RWPE2 (cell line): Measurements from ENCODE around the gene AK1.

Experiments
- ATAC-seq: fragments of 200-7000 bp; cut with Tn5 transposase; 3 replicates; pipeline ENCODE4 v1.9.1; 2021; ENCODE audit warnings: low read depth
- DNase-seq: peaks from one replicate; pipeline ENCODE4 v3.0.0-alpha.2; 2020; ENCODE audit warnings: low spot score
- H3K27ac ChIP-seq: fragments of 450-650 bp; 2 replicates; pipeline ENCODE4 v1.5.1; 2017; ENCODE audit warnings: mild to moderate bottlenecking; ENCODE audit not compliant: poor library complexity, severe bottlenecking
- H3K27me3 ChIP-seq: fragments of 250-450 bp; sonication (Bioruptor Pico); 2 replicates; pipeline ENCODE4 v1.5.1; 2021; ENCODE audit warnings: mild to moderate bottlenecking, moderate library complexity; ENCODE audit not compliant: insufficient read depth, poor library complexity, severe bottlenecking
- H3K36me3 ChIP-seq: fragments of 250-450 bp; sonication (Bioruptor Pico); 2 replicates; pipeline ENCODE4 v1.5.1; 2020; ENCODE audit warnings: low read depth, mild to moderate bottlenecking, moderate library complexity
- H3K4me1 ChIP-seq: fragments of 250-450 bp; sonication (Bioruptor Pico); 2 replicates; pipeline ENCODE4 v1.5.1; 2021; ENCODE audit warnings: mild to moderate bottlenecking, moderate library complexity; ENCODE audit not compliant: insufficient read depth, poor library complexity, severe bottlenecking
- H3K4me3 ChIP-seq: fragments of 250-450 bp; sonication (Bioruptor Pico); 2 replicates; pipeline ENCODE4 v1.5.1; 2021; ENCODE audit warnings: mild to moderate bottlenecking, moderate library complexity; ENCODE audit not compliant: severe bottlenecking
- H3K9me3 ChIP-seq: fragments of 250-450 bp; sonication (Bioruptor Pico); 2 replicates; pipeline ENCODE4 v1.5.1; 2021; ENCODE audit warnings: mild to moderate bottlenecking, moderate library complexity; ENCODE audit not compliant: severe bottlenecking
- CTCF ChIP-seq: fragments of 450-650 bp; IDR thresholded peaks from one replicate; pipeline ENCODE4 v1.5.1; 2017; ENCODE audit warnings: mild to moderate bottlenecking, moderate library complexity; ENCODE audit not compliant: poor library complexity, severe bottlenecking

Gene AK1

GRCh38 chr9:127909839-127910273, 32.4 kb upstream of the AK1 start:
- Histone ChIP-seq H3K9me3 (no peaks in the 10 kb centered on the region), H3K27ac (no peak overlapping the region), H3K4me1 (peaks cover 2% of the 10 kb centered on the region), H3K27me3 (no peaks in the 10 kb centered on the region), H3K36me3 (peaks cover 31% of the 10 kb centered on the region), H3K4me3 (no peak overlapping the region)
- DNase-seq (no peak), ATAC-seq (no peak)
- no peak for TF ChIP-seq CTCF

GRCh38 chr9:127908660-127908926, 31.1 kb upstream of the AK1 start:
- H3K4me3 ChIP-seq, result no peak overlapping the region
- H3K27me3 ChIP-seq, result no peaks in the 10 kb centered on the region
- H3K9me3 ChIP-seq, result no peaks in the 10 kb centered on the region
- H3K27ac ChIP-seq, result no peak overlapping the region
- peaks cover 7% of the 10 kb centered on the region for H3K4me1 ChIP-seq
- DNase-seq (no peak), ATAC-seq (no peak)
- peaks cover 25% of the 10 kb centered on the region for H3K36me3 ChIP-seq
- no peak for TF ChIP-seq CTCF

GRCh38 chr9:127907867-127908659, 30.6 kb upstream of the AK1 start:
- DNase-seq (no peak), ATAC-seq (no peak)
- Histone ChIP-seq H3K9me3 (no peaks in the 10 kb centered on the region), H3K36me3 (peaks cover 21% of the 10 kb centered on the region), H3K27me3 (no peaks in the 10 kb centered on the region), H3K4me1 (peaks cover 7% of the 10 kb centered on the region), H3K4me3 (no peak overlapping the region), H3K27ac (no peak overlapping the region)
- TF ChIP-seq CTCF, result no peak

GRCh38 chr9:127905788-127906191, 28.3 kb upstream of the AK1 start:
- H3K27ac ChIP-seq, result no peak overlapping the region
- ATAC-seq (no peak), DNase-seq (no peak)
- H3K4me3 ChIP-seq, result no peak overlapping the region
- H3K36me3 ChIP-seq, result peaks cover 10% of the 10 kb centered on the region
- H3K9me3 ChIP-seq, result no peaks in the 10 kb centered on the region
- peaks cover 7% of the 10 kb centered on the region for H3K4me1 ChIP-seq
- no peaks in the 10 kb centered on the region for H3K27me3 ChIP-seq
- TF ChIP-seq CTCF, result no peak

GRCh38 chr9:127905004-127905728, 27.7 kb upstream of the AK1 start:
- TF ChIP-seq CTCF, result no peak
- Histone ChIP-seq H3K27me3 (no peaks in the 10 kb centered on the region), H3K27ac (peak overlapping the region; percentile 33), H3K4me1 (peaks cover 7% of the 10 kb centered on the region), H3K9me3 (no peaks in the 10 kb centered on the region), H3K4me3 (no peak overlapping the region), H3K36me3 (peaks cover 5% of the 10 kb centered on the region; the same call in 1 of the 2 replicates)
- DNase-seq (no peak), ATAC-seq (peak; percentile 24)
